Muscle of arm (tissue), 12 donors: ENCODE measurements around the gene PHLDA3. TPM values are rescaled to one million over a fixed set of nuclear protein-coding genes. Genes with fewer than 3 reads are reported as not detected.
"Not testable (repeated sequence)": the region's sequence is repeated elsewhere in the genome, so short reads cannot be mapped to it uniquely, and the experiment has no call there.

ENCODE experiments used
- DNase-seq: peaks from one replicate; pipeline ENCODE4 v3.0.0-alpha.2; 2013
- polyA plus RNA-seq, 12 donors: library from polyadenylated mRNA; unstranded; fragments of 120-200 nt; gene quantifications; one replicate each; pipeline ENCODE4 v1.2.1, GENCODE V29; 2013; ENCODE audit not compliant: insufficient read length in 12 of 12

The PHLDA3 gene
- polyA plus RNA-seq, 12 donors, result 13.6 to 22.5 (median 16.8) TPM; not detected in 1

GRCh38 chr1:201505503-201505890 lies 36.5 kb upstream of the PHLDA3 start:
- no peak for DNase-seq

GRCh38 chr1:201504799-201505502 lies 36.0 kb upstream of the PHLDA3 start:
- DNase-seq, result no peak

GRCh38 chr1:201504179-201504631 lies 35.2 kb upstream of the PHLDA3 start:
- DNase-seq, result no peak

GRCh38 chr1:201503397-201504176 lies 34.6 kb upstream of the PHLDA3 start:
- peak; percentile 51 for DNase-seq

GRCh38 chr1:201502511-201502857 lies 33.5 kb upstream of the PHLDA3 start:
- no peak for DNase-seq

- no peak for DNase-seq
Measured at GRCh38 chr1:201501812-201502510, 33.0 kb upstream of the PHLDA3 start.

GRCh38 chr1:201501144-201501543 lies 32.2 kb upstream of the PHLDA3 start:
- DNase-seq, result no peak

- DNase-seq, result no peak
Measured at GRCh38 chr1:201500670-201501120, 31.7 kb upstream of the PHLDA3 start.

- no peak for DNase-seq
Measured at GRCh38 chr1:201499795-201500669, 31.0 kb upstream of the PHLDA3 start.

GRCh38 chr1:201499191-201499590 lies 30.2 kb upstream of the PHLDA3 start:
- DNase-seq, result no peak

- DNase-seq, result no peak
Measured at GRCh38 chr1:201498621-201499020, 29.6 kb upstream of the PHLDA3 start.

GRCh38 chr1:201497935-201498509 lies 29.0 kb upstream of the PHLDA3 start:
- no peak for DNase-seq

- no peak for DNase-seq
Measured at GRCh38 chr1:201496296-201496690, 27.3 kb upstream of the PHLDA3 start.

- peak; percentile 66 for DNase-seq
Measured at GRCh38 chr1:201495551-201496295, 26.7 kb upstream of the PHLDA3 start.

- no peak for DNase-seq
Measured at GRCh38 chr1:201493757-201494617, 25.0 kb upstream of the PHLDA3 start.

GRCh38 chr1:201493026-201493656 lies 24.2 kb upstream of the PHLDA3 start:
- DNase-seq, result not testable (repeated sequence)

- no peak for DNase-seq
Measured at GRCh38 chr1:201491896-201492511, 23.0 kb upstream of the PHLDA3 start.

GRCh38 chr1:201490708-201491131 lies 21.7 kb upstream of the PHLDA3 start:
- DNase-seq, result no peak
